Neural progenitor cell (in vitro differentiated cells): Measurements from ENCODE around the gene WDR1.

Experiments used
- CTCF ChIP-seq: fragments of 200-600 bp; sonication (generic); IDR thresholded peaks from 2 replicates; pipeline ENCODE4 v1.5.1; 2017; ENCODE audit warnings: antibody characterized with exemption, mild to moderate bottlenecking
- EZH2 ChIP-seq: fragments of 200-600 bp; sonication (generic); IDR thresholded peaks from 2 replicates; pipeline ENCODE4 v1.6.1; 2017; ENCODE audit warnings: antibody characterized with exemption, mild to moderate bottlenecking, moderate library complexity

DNA sequence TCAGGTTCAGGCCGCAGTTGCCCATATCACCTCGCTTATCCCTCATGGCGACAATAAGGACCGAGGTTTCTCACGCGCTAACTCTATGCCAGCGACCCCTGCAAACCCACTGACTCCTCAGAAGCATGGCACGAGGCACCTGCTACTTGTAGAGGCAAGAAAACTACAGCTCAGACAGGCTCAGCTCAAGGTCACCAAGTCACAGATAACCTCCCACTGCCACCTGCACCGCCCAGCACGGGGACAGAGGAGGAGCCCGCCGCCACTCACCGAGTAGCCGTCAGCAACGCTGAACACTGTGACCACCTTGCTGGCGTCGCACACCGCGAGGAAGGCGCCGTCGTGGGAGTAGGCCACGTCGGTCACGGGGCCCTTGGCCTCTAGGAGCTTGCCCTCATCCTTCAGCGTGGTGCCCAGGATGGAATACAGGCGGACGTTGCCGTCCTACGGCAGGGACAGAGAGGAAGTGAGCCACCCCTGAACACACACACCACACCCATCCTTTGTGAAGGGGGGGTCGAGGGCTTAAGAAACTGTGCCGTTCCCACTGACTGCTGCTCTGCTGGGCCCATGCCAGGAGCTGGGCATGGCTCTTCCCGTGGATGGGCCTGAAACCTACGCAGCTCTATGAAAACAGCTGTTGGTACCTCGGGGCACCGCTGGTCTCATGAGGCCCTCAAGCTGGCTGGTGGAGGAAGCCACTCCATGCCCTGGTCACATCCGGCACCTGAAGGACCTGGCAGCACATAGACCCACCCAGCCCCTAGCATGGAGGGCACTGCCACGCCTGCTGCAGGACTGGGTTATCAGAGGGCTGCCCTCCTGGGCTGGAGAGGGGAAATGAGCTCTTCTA is 38.9 kb downstream of the WDR1 start:
- TF ChIP-seq CTCF (no peak), EZH2 (no peak)
